ENCODE measurements around the gene FBXL15.

The FBXL15 gene

DNA sequence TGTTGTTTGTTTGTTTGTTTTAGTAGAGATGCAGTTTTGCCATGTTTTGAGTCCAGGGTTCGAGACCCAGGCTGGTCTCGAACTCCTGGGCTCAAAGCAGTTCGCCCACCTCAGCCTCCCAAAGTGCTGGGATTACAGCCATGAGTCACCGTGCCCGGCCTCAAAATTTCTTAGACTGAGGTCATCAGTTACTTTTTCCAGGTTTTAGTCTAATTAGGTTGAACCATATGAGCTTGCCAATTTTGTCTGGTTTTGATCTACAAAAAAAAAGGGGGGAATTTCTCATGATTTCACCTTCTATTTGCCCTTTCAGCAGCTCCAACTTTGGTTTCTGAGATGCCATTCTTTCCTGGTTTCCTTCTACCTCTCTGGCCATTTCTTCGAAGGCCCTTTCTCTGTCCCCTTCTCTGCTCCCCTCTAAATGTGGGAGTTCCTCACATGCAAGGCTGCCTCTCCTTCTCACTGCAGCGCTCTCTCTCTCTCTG, 6.2 kb downstream of the FBXL15 start:
- in situ Hi-C loops (cut with HindIII; ENCODE audit: low sequenced_read_pairs), result no loop called here
- TF ChIP-seq, protein P1, sequence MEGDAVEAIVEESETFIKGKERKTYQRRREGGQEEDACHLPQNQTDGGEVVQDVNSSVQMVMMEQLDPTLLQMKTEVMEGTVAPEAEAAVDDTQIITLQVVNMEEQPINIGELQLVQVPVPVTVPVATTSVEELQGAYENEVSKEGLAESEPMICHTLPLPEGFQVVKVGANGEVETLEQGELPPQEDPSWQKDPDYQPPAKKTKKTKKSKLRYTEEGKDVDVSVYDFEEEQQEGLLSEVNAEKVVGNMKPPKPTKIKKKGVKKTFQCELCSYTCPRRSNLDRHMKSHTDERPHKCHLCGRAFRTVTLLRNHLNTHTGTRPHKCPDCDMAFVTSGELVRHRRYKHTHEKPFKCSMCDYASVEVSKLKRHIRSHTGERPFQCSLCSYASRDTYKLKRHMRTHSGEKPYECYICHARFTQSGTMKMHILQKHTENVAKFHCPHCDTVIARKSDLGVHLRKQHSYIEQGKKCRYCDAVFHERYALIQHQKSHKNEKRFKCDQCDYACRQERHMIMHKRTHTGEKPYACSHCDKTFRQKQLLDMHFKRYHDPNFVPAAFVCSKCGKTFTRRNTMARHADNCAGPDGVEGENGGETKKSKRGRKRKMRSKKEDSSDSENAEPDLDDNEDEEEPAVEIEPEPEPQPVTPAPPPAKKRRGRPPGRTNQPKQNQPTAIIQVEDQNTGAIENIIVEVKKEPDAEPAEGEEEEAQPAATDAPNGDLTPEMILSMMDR (IDR thresholded peaks at IDR 0.05; ENCODE audit: low read depth, low read length, missing control alignments), result no peak
- no peak for DNase-seq (ENCODE audit: low read depth)
- H3K4me3 ChIP-seq (ENCODE audit: low read depth, low read length), result no peak overlapping the region

GRCh38 chr10:102429468-102429867, 8.8 kb downstream of the FBXL15 start:
- TF ChIP-seq, protein P1 (IDR thresholded peaks at IDR 0.05; ENCODE audit: low read depth, low read length, missing control alignments), result no peak
- in situ Hi-C loops (cut with HindIII; ENCODE audit: low sequenced_read_pairs), result no loop called here
- DNase-seq (ENCODE audit: low read depth), result no peak
- no peak overlapping the region for H3K4me3 ChIP-seq (ENCODE audit: low read depth, low read length)

- in situ Hi-C loops (cut with HindIII; ENCODE audit: low sequenced_read_pairs), result no loop called here
- H3K4me3 ChIP-seq (ENCODE audit: low read depth, low read length), result peak overlapping the region; percentile 91
- DNase-seq (ENCODE audit: low read depth), result no peak
- TF ChIP-seq, protein P1 (IDR thresholded peaks at IDR 0.05; ENCODE audit: low read depth, low read length, missing control alignments), result peak; percentile 1
Observed at GRCh38 chr10:102431452-102432124, 11.0 kb downstream of the FBXL15 start.

GRCh38 chr10:102432162-102432950, 11.7 kb downstream of the FBXL15 start, which contains the start of gene CUEDC2:
Gene CUEDC2 (minus strand): TSS chr10:102432574. CDS start chr10:102425188, 7,386 bp downstream.
- peak within 1 kb of the TSS; percentile 91 for H3K4me3 ChIP-seq (ENCODE audit: low read depth, low read length)
- TF ChIP-seq, protein P1 (IDR thresholded peaks at IDR 0.05; ENCODE audit: low read depth, low read length, missing control alignments), result no peak
- DNase-seq (ENCODE audit: low read depth), result peak; percentile 92
- in situ Hi-C loops (cut with HindIII; ENCODE audit: low sequenced_read_pairs), result no loop called here

DNA sequence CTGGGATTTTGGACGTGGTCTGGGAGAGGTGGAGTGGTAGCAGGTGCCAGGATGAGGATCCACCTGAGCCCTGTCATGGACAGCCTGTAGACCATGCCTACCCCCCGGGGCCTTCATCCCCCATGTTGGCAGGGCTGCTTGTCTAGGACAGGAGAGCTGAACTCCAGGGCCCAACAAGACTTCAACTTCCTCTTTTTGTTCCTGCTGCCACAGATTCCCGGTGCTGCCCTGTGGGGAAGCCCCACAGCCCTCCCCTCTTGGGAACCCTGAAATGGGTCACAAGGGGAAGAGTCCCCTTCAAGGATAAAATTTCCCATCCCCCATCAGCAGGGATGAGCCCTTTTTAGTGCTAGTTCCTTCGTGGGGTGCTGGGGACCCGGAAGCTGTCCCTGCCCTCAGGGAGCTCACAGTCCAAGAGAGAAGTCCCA, 13.0 kb downstream of the FBXL15 start:
- TF ChIP-seq, protein P1 (IDR thresholded peaks at IDR 0.05; ENCODE audit: low read depth, low read length, missing control alignments), result no peak
- in situ Hi-C loops (cut with HindIII; ENCODE audit: low sequenced_read_pairs), result no loop called here
- no peak for DNase-seq (ENCODE audit: low read depth)
- H3K4me3 ChIP-seq (ENCODE audit: low read depth, low read length), result no peak overlapping the region

- TF ChIP-seq, protein P1 (IDR thresholded peaks at IDR 0.05; ENCODE audit: low read depth, low read length, missing control alignments), result no peak
Observed at GRCh38 chr10:102434394-102435132, 13.9 kb downstream of the FBXL15 start.

More at GRCh38 chr10:102434394-102435132, 13.9 kb downstream of the FBXL15 start:
- no peak overlapping the region for H3K4me3 ChIP-seq (ENCODE audit: low read depth, low read length)
- in situ Hi-C loops (cut with HindIII; ENCODE audit: low sequenced_read_pairs), result no loop called here
- no peak for DNase-seq (ENCODE audit: low read depth)

All from astrocyte of the cerebellum (primary cell).